ENCODE data around the gene GLIS2.

- TF ChIP-seq POLR2AphosphoS5 (IDR thresholded peaks at IDR 0.05): peak in 1 of 2 donors; percentile 55
- TF ChIP-seq, protein P1, sequence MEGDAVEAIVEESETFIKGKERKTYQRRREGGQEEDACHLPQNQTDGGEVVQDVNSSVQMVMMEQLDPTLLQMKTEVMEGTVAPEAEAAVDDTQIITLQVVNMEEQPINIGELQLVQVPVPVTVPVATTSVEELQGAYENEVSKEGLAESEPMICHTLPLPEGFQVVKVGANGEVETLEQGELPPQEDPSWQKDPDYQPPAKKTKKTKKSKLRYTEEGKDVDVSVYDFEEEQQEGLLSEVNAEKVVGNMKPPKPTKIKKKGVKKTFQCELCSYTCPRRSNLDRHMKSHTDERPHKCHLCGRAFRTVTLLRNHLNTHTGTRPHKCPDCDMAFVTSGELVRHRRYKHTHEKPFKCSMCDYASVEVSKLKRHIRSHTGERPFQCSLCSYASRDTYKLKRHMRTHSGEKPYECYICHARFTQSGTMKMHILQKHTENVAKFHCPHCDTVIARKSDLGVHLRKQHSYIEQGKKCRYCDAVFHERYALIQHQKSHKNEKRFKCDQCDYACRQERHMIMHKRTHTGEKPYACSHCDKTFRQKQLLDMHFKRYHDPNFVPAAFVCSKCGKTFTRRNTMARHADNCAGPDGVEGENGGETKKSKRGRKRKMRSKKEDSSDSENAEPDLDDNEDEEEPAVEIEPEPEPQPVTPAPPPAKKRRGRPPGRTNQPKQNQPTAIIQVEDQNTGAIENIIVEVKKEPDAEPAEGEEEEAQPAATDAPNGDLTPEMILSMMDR (IDR thresholded peaks at IDR 0.05): no peak
- peak in 1 of 4 donors; percentile 2 for TF ChIP-seq EP300 (IDR thresholded peaks at IDR 0.05)
- no peak for TF ChIP-seq POLR2A (IDR thresholded peaks at IDR 0.05)
Measured at GRCh38 chr16:4376126-4376892, 60.4 kb downstream of the GLIS2 start.
